ENCODE measurements around the gene KCND1.
A peak's percentile ranks its signal among the peaks of the same experiment; 100 is the strongest.

The KCND1 gene

DNA sequence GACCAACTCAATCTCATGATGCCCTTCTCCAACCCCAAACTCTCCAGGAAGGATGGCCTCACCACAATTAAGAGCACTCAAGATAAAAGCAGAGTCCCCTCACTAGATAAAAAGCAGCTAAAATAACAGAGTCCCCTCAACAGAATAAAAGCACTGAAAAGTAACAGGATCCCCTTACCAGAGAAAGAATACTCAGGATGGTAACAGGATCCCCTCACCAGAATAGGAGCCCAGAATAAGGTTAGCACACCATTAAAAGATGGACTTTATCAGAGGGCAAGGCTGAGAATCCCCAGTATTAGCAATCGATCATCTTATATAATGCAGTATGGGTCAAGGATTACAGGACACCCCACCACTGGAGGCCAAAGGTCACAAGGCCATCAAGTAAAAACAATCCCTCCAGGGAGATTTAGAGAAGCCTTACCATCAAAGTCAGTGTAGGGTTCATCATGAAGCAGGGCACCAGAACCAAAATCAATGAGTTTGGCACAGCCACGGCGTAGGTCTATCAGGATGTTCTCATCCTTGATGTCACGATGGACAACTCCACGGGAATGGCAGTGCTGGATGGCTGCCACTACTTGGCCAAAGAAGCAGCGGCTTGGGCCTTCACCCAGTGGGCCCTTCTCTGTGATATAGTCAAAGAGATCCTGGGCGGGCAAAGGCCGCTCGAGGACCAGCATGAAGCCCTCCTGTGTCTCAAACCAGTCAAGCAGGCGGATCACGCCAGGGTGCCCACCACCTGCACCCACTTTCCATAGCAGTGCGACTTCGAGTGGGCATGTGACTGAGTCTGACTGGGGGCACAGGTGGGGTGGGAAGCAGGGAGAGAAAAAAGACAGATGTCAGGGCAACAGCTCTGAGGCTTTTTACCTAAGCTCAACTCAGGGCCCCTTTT, 56.8 kb downstream of the KCND1 start:
- no peak for DNase-seq

GRCh38 chrX:48913605-48914366, 57.9 kb downstream of the KCND1 start:
- DNase-seq = no peak

DNA sequence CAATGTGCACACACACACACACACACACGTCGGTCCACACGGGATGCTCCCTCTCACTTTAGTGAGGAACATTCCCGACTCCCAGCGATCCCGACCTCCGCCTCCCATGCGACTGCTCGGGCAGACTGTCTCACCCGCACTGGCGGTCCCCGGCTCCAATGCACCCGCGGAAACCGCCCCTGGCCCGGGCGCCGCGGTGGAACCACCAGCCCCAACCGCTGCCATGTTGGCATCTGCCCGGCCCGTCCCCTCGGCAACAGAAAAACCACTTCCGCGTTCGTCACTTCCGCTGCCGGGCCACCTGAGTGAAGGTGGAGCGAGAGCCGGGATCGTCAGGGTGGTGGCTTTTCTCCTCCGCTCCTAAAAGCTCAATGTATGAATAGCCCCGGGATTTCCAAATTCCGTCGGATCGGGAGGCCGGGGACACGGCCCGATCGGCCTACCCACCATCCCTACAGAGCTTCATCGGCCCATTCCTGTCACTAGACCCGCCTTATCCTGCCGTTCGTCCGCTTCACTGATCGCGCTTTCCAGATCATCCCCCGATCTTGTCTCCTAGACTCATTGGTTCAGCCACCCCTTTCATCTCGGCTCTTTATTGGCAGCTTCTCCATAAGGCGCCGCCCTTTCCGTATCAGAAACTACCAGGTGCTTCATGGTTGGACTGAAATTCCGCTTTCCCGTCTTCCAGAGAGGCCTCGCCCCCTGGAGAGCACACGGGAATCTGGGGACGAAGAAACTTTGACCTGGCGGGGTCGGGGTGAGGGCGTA, 60.0 kb downstream of the KCND1 start, which contains the start of gene SLC35A2:
TSS of gene SLC35A2 (minus strand) at position 235 of the 771 bp plus-strand sequence. CDS start at position 225, 10 bp downstream.
- peak in 57 of 58 donors; percentile 7 to 88 (median 66) for DNase-seq

All from anterior cingulate cortex (tissue), 58 donors.